ENCODE measurements around the gene MGMT.

MGMT gene

DNA sequence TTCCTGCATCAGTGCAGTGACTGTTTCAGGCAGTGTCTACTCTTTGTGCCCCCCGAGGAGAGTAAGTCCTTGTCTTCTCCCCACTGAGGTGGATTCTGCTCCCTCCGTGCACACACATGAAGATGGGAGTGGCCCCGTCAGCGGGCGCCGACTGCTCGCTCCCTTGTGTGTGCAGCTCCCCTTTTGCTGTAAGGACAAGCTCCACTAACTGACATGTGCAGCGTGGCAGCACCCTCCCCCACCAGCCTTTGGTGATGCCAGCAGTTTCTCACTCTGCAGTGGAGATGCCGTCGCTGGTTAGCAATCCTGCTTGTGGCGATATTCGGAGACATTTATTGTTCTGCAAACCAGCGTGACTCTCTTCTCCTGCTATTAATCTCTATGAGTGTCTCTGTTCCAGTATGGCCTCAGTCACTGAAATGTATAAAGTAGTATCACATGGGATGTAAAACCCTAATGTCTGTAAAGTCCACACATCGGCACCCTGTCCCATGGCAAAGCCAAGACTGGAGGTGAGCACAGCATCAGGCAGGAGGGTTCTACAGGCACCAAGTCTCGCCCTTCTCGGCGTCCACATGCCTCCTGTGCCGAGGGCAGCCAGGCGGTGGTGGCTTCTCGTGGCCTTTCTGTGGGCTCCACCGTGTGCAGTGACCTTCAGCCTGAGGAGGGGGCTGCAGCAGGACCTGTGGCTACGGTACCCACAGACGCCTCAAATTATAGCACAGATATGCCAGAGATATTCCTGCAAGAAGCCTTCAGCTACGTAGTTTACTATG is 294.3 kb downstream of the MGMT start:
- in situ Hi-C loops (cut with HindIII; ENCODE audit: low sequenced_read_pairs), result no loop called here
- H3K4me3 ChIP-seq (ENCODE audit: low read depth, low read length), result no peak overlapping the region
- DNase-seq (ENCODE audit: low read depth, low spot score), result no peak
- TF ChIP-seq, protein P1, sequence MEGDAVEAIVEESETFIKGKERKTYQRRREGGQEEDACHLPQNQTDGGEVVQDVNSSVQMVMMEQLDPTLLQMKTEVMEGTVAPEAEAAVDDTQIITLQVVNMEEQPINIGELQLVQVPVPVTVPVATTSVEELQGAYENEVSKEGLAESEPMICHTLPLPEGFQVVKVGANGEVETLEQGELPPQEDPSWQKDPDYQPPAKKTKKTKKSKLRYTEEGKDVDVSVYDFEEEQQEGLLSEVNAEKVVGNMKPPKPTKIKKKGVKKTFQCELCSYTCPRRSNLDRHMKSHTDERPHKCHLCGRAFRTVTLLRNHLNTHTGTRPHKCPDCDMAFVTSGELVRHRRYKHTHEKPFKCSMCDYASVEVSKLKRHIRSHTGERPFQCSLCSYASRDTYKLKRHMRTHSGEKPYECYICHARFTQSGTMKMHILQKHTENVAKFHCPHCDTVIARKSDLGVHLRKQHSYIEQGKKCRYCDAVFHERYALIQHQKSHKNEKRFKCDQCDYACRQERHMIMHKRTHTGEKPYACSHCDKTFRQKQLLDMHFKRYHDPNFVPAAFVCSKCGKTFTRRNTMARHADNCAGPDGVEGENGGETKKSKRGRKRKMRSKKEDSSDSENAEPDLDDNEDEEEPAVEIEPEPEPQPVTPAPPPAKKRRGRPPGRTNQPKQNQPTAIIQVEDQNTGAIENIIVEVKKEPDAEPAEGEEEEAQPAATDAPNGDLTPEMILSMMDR (IDR thresholded peaks at IDR 0.05; ENCODE audit: low read depth, low read length), result no peak

DNA sequence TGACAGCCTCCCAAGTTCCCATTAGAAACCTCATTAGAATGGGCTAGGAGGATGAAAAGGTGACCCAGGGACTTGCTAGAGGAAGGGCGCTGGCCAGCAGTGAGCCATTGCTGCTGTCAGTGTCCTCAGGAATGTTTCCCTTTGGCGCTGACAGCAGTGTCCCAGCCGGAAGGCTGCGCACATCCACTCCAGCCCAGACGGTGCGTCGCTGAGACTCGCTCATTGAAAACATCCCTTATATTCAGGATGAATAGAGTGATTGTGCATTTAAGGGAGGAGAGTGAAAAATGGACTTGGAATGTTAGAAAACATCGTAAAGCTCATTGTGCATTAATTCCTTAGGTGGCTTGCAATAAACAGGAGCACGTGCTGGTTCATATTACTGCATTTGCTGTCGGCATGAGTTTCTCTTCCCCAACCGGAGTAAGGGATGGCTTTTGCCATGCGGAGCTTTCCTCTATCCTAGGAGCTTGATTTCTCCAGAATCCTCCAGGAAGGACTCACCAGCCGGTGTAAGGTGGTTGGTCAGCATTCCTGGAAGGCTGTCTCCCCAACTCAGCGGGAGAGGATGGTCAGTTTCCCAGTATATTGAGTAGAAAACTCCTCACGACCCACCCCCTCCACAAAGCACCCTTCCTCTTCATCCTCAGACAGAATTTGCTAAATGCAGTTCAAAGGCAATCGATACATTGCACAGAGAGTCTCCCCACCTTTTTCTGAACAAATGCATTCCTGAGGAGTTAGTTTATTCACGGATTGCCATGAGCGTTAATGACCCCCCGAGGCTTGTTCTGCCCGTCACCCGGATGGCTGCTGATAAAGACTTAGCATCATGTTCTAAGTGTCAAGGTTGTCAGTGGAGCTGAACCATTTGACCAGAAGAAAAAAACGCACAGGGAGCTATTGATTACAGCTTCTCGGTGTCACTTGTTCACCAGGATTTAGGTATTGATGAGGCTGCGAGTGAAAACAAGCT is 295.2 kb downstream of the MGMT start:
- TF ChIP-seq, protein P1 (IDR thresholded peaks at IDR 0.05; ENCODE audit: low read depth, low read length), result no peak
- in situ Hi-C loops (cut with HindIII; ENCODE audit: low sequenced_read_pairs), result no loop called here
- DNase-seq (ENCODE audit: low read depth, low spot score), result no peak
- no peak overlapping the region for H3K4me3 ChIP-seq (ENCODE audit: low read depth, low read length)

DNA sequence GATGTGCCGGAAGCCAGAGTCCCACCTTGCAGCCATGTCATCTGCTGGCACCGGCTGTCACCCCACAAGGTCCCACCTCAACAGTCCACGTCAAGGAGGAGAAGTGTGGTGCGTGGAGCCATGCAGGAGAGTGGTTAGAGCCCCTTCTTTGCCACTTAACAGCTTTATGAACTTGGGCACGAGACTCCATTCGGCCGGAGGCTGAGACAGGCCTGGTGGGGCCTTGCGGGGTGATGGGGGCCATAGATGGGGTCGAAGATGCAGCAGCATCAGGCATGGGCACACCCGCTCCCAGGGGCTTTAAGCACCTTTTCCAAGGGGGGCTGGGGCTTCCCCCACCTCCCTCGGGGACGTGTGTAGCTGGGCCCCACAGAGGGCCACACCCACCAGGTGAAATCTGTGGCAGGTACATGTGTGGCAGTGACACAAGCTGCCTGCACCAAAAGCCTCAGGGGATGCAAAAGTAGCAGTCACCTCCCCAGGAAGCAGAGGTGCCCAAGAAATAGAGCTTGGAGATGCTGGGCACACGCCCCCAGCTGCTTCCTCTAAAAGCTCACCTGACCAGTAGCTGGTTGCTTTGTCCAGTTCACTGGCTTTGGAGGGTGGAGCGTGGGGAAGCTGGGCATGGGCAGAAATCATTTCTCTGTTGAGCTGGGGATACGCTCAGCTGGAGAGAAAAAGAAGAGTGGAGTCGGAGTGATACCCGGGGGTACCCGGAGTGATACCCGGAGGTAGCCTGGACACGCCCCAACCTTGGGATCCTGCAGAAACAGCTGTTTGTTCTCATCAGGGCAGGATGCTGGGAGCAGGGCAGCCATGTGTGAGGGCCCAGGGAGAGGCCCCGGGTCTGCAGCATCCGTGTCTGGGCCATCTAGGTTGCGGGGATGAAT is 297.2 kb downstream of the MGMT start:
- H3K4me3 ChIP-seq (ENCODE audit: low read depth, low read length), result no peak overlapping the region
- in situ Hi-C loops (cut with HindIII; ENCODE audit: low sequenced_read_pairs), result no loop called here
- DNase-seq (ENCODE audit: low read depth, low spot score), result no peak
- TF ChIP-seq, protein P1 (IDR thresholded peaks at IDR 0.05; ENCODE audit: low read depth, low read length), result no peak

DNA sequence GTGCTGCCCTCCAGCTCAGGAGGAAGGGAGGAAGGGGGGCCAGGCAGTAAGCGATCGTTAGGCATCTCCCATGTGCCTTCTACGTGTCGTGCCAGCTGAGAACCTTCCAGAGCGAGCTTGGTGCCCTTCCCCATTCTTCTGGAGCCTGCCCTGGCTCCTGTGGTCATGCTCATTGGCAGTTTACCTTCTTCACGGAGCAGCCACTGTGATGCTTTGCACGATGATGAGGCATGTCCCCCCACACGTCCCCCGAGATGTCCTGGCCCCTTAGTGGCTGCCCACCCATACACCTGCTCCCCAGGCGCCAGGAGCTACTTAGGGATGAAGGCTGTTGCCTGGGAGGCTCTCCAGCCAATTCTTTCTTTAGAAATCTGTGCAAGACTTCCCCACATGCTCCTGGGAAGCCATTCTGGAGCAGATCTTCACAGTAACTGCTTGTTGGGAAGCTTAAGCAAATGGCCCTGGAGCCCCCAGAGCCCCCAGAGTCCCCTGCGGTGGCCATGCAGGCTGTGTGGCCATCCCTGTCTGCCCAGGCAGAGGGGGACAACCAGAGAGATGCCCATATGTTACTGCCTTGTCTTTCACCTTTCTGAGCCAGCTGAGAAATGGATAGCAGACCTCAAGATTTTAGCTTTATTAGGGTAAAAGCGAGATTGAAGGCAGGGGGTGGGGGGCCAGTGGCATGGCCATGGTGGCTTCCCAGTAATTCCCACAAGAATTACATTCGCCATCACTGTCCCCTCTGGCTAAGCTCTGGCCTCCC is 298.0 kb downstream of the MGMT start:
- TF ChIP-seq, protein P1 (IDR thresholded peaks at IDR 0.05; ENCODE audit: low read depth, low read length), result no peak
- in situ Hi-C loops (cut with HindIII; ENCODE audit: low sequenced_read_pairs), result no loop called here

DNA sequence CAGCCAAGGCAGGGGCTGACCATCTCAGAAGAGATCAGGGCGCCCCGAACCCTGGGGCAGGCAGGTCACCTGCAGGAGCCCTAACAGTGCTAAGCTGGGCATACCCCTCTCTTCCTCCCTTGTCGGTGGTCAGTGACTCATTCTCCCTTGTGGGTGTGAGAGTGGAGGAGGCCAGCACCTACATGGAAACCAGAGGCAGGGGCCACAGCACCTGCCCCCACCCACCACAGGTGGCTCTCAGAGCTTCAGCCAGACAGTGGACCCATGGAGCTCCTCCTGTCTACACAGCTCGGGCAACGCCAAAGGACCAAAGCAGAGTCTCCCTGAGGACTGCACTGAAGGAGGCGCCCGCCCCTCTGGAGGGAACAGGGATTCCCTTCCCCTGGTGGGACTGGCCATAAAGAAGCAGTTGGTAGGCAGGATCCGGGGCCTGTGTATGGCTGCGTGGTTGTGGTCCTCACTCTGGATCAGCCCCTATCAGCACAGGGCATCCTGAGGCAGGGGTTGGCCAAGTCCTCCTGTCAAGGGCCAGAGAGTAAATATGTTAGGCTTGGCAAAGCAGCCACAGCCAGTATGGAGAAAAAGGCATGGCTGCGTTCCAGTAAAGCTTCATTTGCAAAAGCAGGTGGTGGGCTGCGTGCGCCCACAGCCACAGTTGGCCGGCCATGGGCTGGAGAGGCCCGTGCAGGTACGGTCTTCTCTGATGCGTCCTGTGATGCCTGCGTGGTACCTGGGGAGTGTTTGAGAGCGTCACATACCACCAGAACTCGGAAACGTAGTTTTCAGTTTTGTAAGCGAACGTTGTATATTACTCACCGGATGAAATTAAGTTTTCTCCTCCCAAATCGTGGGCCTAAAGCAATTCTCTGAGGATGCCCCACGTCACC is 298.9 kb downstream of the MGMT start:
- TF ChIP-seq, protein P1 (IDR thresholded peaks at IDR 0.05; ENCODE audit: low read depth, low read length), result no peak
- no peak for DNase-seq (ENCODE audit: low read depth, low spot score)
- in situ Hi-C loops (cut with HindIII; ENCODE audit: low sequenced_read_pairs), result no loop called here
- no peak overlapping the region for H3K4me3 ChIP-seq (ENCODE audit: low read depth, low read length)

More for the DNA sequence above, 298.0 kb downstream of the MGMT start:
- no peak overlapping the region for H3K4me3 ChIP-seq (ENCODE audit: low read depth, low read length)
- no peak for DNase-seq (ENCODE audit: low read depth, low spot score)

Measured in astrocyte of the spinal cord (primary cell).